HepG2 (cell line): ENCODE measurements around the gene EPHA6. TPM values are rescaled to one million over a fixed set of nuclear protein-coding genes. Genes with fewer than 3 reads are reported as not detected.

ENCODE experiments used
- ATAC-seq: fragments of 200-7000 bp; cut with Tn5 transposase; 3 replicates; pipeline ENCODE4 v1.9.1; 2020; ENCODE audit warnings: mild to moderate bottlenecking, moderate library complexity
- BruUV-seq: library from RNA; stranded (reverse); fragments of 400-500 nt; replicated peaks from 2 replicates; lab custom pipeline; 2021; lab: Mats Ljungman, UMichigan
- CTCF ChIA-PET: fragments of 300-600 bp; formaldehyde crosslinking; extraction: SDS; loops from one replicate; lab custom pipeline; 2021; ENCODE audit warnings: low total read pairs, inconsistent platforms, low intra/inter-chr PET ratio; lab: Yijun Ruan, JAX
- POLR2A ChIA-PET: fragments of 350-600 bp; sonication (Branson Sonifier 250); formaldehyde crosslinking; loops from one replicate; lab custom pipeline; 2020; ENCODE audit warnings: antibody characterized with exemption, inconsistent platforms; lab: Yijun Ruan, JAX
- DNase-seq: peaks from one replicate; pipeline ENCODE4 v3.0.0-alpha.2; 2015; ENCODE audit warnings: low spot score
- FAIRE-seq: peaks from 3 replicates; lab custom pipeline; 2011; peaks lifted over from hg19 to GRCh38; lab: Jason Lieb, UNC
- H2AFZ ChIP-seq: one replicate; pipeline ENCODE4 v1.6.1; 2011; ENCODE audit warnings: low read length, inconsistent platforms
- H3K27ac ChIP-seq: fragments of 300-600 bp; 3 replicates; pipeline ENCODE4 v1.8.0; 2011; ENCODE audit warnings: mixed run types, mild to moderate bottlenecking, mixed read lengths, low read length, inconsistent platforms; ENCODE audit not compliant: insufficient read depth; ENCODE audit errors: extremely low read length
- H3K27me3 ChIP-seq, 2 experiments: fragments of 200-600 bp in 1 of 2; 2 replicates in 1 of 2; 3 replicates in 1 of 2; pipeline versions ENCODE4 v1.6.0 to v1.8.0; 2011; ENCODE audit warnings: low read length in 2 of 2, mild to moderate bottlenecking in 2 of 2, moderate library complexity in 2 of 2, inconsistent platforms in 1 of 2; ENCODE audit not compliant: insufficient read depth in 2 of 2, control insufficient read depth in 1 of 2
- H3K36me3 ChIP-seq, 2 experiments: fragments of 200-600 bp in 1 of 2; replicated peaks in 1 of 2; 2 replicates in 1 of 2; 3 replicates in 1 of 2; pipeline versions ENCODE4 v1.5.1 to v1.8.0; 2011; ENCODE audit warnings: low read length in 2 of 2, inconsistent platforms in 1 of 2; ENCODE audit not compliant: insufficient read depth in 2 of 2, control insufficient read depth in 1 of 2
- H3K4me1 ChIP-seq: 2 replicates; pipeline ENCODE4 v1.5.1; 2012; ENCODE audit warnings: low read length, inconsistent platforms; ENCODE audit not compliant: insufficient read depth
- H3K4me2 ChIP-seq: 2 replicates; pipeline ENCODE4 v1.6.0; 2011; ENCODE audit warnings: low read depth, low read length, inconsistent platforms
- H3K4me3 ChIP-seq, 3 experiments: fragments of 200-600 bp in 1 of 3; sonication (generic), shearing (Covaris generic) in 1 of 3; replicated peaks in 1 of 3; 2 replicates each; pipeline ENCODE4 v1.5.1; 2011 to 2016; ENCODE audit warnings: low read length in 3 of 3, inconsistent platforms in 2 of 3, low read depth in 2 of 3, mild to moderate bottlenecking in 2 of 3, control low read depth in 1 of 3, mixed read lengths in 1 of 3; ENCODE audit not compliant: insufficient read depth in 1 of 3
- H3K79me2 ChIP-seq: one replicate; pipeline ENCODE4 v1.6.1; 2011; ENCODE audit warnings: low read length, inconsistent platforms; ENCODE audit not compliant: insufficient read depth
- H3K9ac ChIP-seq: 2 replicates; pipeline ENCODE4 v1.6.0; 2011; ENCODE audit warnings: mild to moderate bottlenecking, low read depth, low read length, inconsistent platforms; ENCODE audit not compliant: insufficient read depth
- H3K9me3 ChIP-seq: 2 replicates; pipeline ENCODE4 v1.5.1; 2012; ENCODE audit warnings: mild to moderate bottlenecking, low read length
- H4K20me1 ChIP-seq: 2 replicates; pipeline ENCODE4 v1.6.0; 2011; ENCODE audit warnings: inconsistent platforms, mild to moderate bottlenecking, low read length, moderate library complexity; ENCODE audit not compliant: insufficient read depth
- FOXK1 ChIP-seq: sonication (generic); formaldehyde crosslinking; IDR thresholded peaks from 2 replicates; pipeline ENCODE4 v1.4.0; 2020; ENCODE audit warnings: low read depth, missing genetic modification reagents, borderline replicate concordance
- GMEB2 ChIP-seq: IDR thresholded peaks from 2 replicates; pipeline ENCODE4 v1.6.1; 2016; ENCODE audit warnings: missing biosample characterization, missing genetic modification reagents, low read depth
- HNRNPL ChIP-seq: fragments of 200-400 bp; formaldehyde crosslinking; IDR thresholded peaks from 2 replicates; pipeline ENCODE4 v1.6.1; 2017; ENCODE audit warnings: mild to moderate bottlenecking, low read depth, low read length
- KLF6 ChIP-seq: IDR thresholded peaks from 2 replicates; pipeline ENCODE4 v1.8.0; 2016; ENCODE audit warnings: missing biosample characterization, missing genetic modification reagents
- KMT2A ChIP-seq: sonication (generic); formaldehyde crosslinking; IDR thresholded peaks from 2 replicates; pipeline ENCODE4 v1.4.0; 2020; ENCODE audit warnings: missing genetic modification reagents
- KMT2B ChIP-seq: IDR thresholded peaks from 2 replicates; pipeline ENCODE4 v1.6.1; 2016; ENCODE audit warnings: missing genetic modification reagents, missing compliant biosample characterization
- NFE2L2 ChIP-seq: fragments of 150-350 bp; IDR thresholded peaks from 2 replicates; pipeline ENCODE4 v1.6.1; 2014; ENCODE audit warnings: low read length
- UBTF ChIP-seq: sonication (generic); formaldehyde crosslinking; IDR thresholded peaks from 2 replicates; pipeline ENCODE4 v1.4.0; 2020; ENCODE audit warnings: mild to moderate bottlenecking, missing genetic modification reagents
- ZBTB8A ChIP-seq: sonication (generic); formaldehyde crosslinking; IDR thresholded peaks from 2 replicates; pipeline ENCODE4 v1.4.0; 2020; ENCODE audit warnings: mild to moderate bottlenecking, low read depth, missing genetic modification reagents, borderline replicate concordance
- ZNF660 ChIP-seq: sonication (generic); formaldehyde crosslinking; IDR thresholded peaks from 2 replicates; pipeline ENCODE4 v1.5.1; 2020; ENCODE audit warnings: mild to moderate bottlenecking, low read depth, missing genetic modification reagents, borderline replicate concordance
- ZNF891 ChIP-seq: sonication (generic); formaldehyde crosslinking; IDR thresholded peaks from 2 replicates; pipeline ENCODE4 v1.5.0; 2020; ENCODE audit warnings: mild to moderate bottlenecking, missing genetic modification reagents
- in situ Hi-C: cut with HindIII; loops from 2 replicates; pipeline ENCODE4 v1.10.0; 2017; ENCODE audit warnings: low pct_unique_long_range_greater_than_20kb; ENCODE audit not compliant: extremely low pct_ligation_motif_present
- intact Hi-C: fragments of 100-400 bp; cut with micrococcal nuclease; formaldehyde crosslinking; loops from one replicate; pipeline ENCODE4 v1.10.0; 2022; ENCODE audit not compliant: unreplicated experiment
- polyA plus RNA-seq, 8 experiments: library from polyadenylated mRNA; depleted of rRNA in 3 of 8; stranded (reverse) in 7 of 8; unstranded in 1 of 8; fragments of >200 nt; fragmentation: Illumina TruSeq in 4 of 8; extraction: Trizol in 4 of 8; gene quantifications; 2 replicates each; pipeline versions ENCODE4 v1.2.1 to v1.2.3, GENCODE V29; 2011 to 2016; ENCODE audit warnings: low read depth in 4 of 8, missing spikeins in 1 of 8, mixed read lengths in 1 of 8; ENCODE audit not compliant: insufficient read depth in 1 of 8
- total RNA-seq, 5 experiments: library from RNA; depleted of rRNA; stranded (reverse); fragments of >200 nt; fragmentation: Illumina TruSeq; extraction: Trizol; gene quantifications; 2 replicates each; pipeline ENCODE4 v1.2.3, GENCODE V29; 2016; ENCODE audit warnings: low read depth in 1 of 5

Gene EPHA6
- total and polyA plus RNA-seq, 2 of the 13 experiments (the other 11 are each of a cell fraction or from before 2014, with no cell fraction given) = not detected

DNA sequence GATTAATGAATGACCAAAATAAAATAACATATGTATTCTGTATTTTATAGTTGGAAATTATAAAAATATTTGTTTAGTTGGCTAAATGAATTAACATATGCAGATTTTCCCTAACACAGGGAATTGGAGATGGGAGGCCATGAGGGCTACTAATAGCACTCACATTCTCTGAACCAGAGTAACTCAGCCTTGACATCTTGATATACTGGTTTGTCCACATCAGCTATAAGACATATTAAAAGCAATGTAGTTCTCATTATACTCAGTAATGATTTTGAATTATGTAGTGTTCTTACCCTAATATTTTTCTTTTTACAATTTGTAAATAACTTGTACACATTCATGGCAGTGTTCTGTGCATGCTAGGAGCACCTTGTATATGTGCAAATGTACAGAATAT is 255.9 kb downstream of the EPHA6 start:
- in situ Hi-C loops (no loop called here), intact Hi-C loops (no loop called here)
- ChIA-PET POLR2A (no interaction called here), CTCF (no interaction called here)
- Histone ChIP-seq H4K20me1 (no peaks in the 10 kb centered on the region), H3K27me3 (no peaks in the 10 kb centered on the region; a peak in 1 of 5 replicates), H3K36me3 (no peaks in the 10 kb centered on the region), H3K79me2 (no peaks in the 10 kb centered on the region), H3K27ac (no peak overlapping the region), H3K4me2 (no peak overlapping the region), H3K9ac (no peak overlapping the region), H2AFZ (no peak overlapping the region), H3K9me3 (no peaks in the 10 kb centered on the region), H3K4me3 (no peak overlapping the region), H3K4me1 (no peaks in the 10 kb centered on the region)
- DNase-seq (no peak), ATAC-seq (no peak), FAIRE-seq (no peak)
- TF ChIP-seq NFE2L2 (no peak), ZNF660 (no peak), ZNF891 (CRISPR knock-in tag) (no peak), GMEB2 (CRISPR knock-in tag) (no peak), KMT2A (CRISPR knock-in tag) (no peak), UBTF (CRISPR knock-in tag) (no peak), HNRNPL (no peak), KMT2B (CRISPR knock-in tag) (no peak), ZBTB8A (CRISPR knock-in tag) (no peak), KLF6 (CRISPR knock-in tag) (no peak), FOXK1 (no peak)
- no TSS peak for BruUV-seq
